Epithelial cell of esophagus (primary cell): ENCODE data around the gene KLF16.

Experiments used
- DNase-seq: peaks from one replicate; pipeline ENCODE4 v3.0.0; 2010; ENCODE audit warnings: low read depth
- H3K4me3 ChIP-seq: 2 replicates; pipeline ENCODE4 v1.5.1; 2011; ENCODE audit warnings: mild to moderate bottlenecking, low read length, control low read depth
- TF ChIP-seq, protein P1 (sequence below): IDR thresholded peaks from 2 replicates; pipeline ENCODE4 v1.5.1; 2011; ENCODE audit warnings: low read depth, mild to moderate bottlenecking, low read length, control low read depth, inconsistent platforms; ENCODE audit not compliant: insufficient read depth; ENCODE audit errors: missing control alignments

KLF16 gene

DNA sequence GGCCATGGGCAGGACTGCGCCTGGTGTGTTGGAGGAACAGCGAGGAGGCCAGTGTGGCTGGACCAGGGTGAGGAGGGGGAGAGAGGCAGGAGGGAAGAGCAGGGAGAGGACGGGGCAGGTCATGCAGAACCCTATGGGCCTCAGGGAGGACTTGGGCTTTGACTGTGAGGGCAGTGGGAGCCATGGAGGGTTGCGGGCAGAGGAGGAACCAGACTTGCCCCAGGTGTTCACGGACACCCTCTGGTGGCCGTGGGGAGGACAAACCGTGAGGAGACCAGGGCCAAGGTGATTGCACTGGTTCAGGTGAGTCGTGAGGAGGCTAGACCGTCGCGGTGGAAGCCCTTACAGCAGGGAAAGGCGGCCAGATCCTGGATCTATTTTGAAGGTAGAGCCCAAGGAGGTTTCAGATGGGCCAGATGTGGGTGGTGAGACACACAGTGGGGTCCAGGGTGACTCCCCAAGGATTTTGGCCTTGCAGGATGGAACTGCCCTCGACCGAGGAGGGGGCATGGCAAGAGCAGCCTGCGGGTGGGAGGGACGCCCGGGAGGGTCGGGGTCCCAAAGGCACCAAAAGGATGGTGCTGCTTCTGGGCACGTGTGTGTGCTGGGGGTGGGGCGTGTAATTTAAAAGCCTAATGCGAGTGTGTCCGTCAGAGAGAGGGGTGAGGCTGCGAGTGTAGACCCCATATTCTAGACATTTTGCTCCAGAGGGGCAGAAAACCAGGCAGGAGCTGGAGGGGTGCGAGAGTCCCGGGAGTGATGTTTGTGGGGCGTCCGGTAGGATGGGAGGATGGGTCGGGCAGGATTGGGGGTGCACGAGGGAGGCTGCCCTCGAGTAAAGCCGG is 12.3 kb downstream of the KLF16 start:
- H3K4me3 ChIP-seq = no peak overlapping the region
- no peak for DNase-seq
- TF ChIP-seq, protein P1, sequence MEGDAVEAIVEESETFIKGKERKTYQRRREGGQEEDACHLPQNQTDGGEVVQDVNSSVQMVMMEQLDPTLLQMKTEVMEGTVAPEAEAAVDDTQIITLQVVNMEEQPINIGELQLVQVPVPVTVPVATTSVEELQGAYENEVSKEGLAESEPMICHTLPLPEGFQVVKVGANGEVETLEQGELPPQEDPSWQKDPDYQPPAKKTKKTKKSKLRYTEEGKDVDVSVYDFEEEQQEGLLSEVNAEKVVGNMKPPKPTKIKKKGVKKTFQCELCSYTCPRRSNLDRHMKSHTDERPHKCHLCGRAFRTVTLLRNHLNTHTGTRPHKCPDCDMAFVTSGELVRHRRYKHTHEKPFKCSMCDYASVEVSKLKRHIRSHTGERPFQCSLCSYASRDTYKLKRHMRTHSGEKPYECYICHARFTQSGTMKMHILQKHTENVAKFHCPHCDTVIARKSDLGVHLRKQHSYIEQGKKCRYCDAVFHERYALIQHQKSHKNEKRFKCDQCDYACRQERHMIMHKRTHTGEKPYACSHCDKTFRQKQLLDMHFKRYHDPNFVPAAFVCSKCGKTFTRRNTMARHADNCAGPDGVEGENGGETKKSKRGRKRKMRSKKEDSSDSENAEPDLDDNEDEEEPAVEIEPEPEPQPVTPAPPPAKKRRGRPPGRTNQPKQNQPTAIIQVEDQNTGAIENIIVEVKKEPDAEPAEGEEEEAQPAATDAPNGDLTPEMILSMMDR = peak; percentile 27

- DNase-seq = no peak
- no peak overlapping the region for H3K4me3 ChIP-seq
- TF ChIP-seq, protein P1 = no peak
Observed at GRCh38 chr19:1849886-1850398, 13.4 kb downstream of the KLF16 start.

DNA sequence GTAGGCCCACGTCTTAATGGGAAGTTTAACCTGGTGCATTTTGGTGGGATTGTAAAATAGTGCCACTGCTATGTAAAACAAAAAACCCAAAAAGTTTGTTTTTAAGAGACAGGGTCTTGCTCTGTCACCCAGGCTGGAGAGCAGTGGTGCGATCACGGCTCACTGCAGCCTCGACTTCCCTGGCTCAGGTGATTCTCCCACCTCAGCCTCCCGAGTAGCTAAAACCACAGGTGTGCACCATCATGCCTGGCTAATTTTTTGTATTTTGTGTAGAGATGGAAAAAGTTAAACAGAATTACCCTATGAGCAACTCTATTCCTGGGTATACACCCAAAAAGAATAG is 14.3 kb downstream of the KLF16 start:
- TF ChIP-seq, protein P1 = no peak
- no peak overlapping the region for H3K4me3 ChIP-seq
- no peak for DNase-seq

DNA sequence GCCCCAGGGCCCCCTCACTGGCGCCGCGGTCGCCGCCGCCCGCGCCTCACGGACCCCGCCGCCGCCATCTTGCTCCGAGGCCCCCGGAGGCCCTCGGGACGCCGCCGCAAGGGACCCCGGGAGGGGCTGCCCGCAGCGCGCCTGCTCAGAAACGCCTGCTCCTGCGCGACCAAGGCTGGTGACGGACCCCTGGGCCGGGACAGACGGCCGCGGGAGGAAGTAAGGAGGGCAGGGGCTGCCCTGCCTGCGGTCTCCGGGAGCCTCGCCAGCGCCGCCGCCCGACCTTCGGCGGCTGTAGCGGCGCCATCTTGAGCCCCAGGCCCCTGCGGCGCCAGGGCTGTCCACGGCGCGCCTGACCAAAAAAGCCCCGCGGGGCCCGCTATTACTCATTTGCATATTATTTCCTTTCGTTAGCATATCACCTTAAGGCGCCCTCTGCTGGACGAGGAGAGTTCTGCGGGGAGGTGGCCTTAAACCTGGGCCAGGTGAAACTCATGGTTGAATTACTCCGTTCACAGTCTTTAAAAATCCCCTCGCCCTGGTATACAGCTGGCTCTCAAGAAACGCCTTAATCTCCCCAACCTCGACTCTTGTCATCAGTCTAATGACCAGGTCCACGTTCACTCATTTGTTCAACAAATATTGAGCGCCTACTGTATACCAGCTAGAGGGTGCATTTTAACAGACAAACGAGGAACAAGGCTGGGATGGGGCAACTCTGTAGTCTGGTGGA is 14.8 kb downstream of the KLF16 start, which contains the start of gene REXO1:
Gene REXO1, minus strand, starts transcription at position 85 of the 733 bp plus-strand sequence. CDS start 125 bp downstream, outside the sequence.
- peak; percentile 93 for DNase-seq
- peak within 1 kb of the TSS; percentile 89 for H3K4me3 ChIP-seq
- TF ChIP-seq, protein P1 = peak; percentile 88

DNA sequence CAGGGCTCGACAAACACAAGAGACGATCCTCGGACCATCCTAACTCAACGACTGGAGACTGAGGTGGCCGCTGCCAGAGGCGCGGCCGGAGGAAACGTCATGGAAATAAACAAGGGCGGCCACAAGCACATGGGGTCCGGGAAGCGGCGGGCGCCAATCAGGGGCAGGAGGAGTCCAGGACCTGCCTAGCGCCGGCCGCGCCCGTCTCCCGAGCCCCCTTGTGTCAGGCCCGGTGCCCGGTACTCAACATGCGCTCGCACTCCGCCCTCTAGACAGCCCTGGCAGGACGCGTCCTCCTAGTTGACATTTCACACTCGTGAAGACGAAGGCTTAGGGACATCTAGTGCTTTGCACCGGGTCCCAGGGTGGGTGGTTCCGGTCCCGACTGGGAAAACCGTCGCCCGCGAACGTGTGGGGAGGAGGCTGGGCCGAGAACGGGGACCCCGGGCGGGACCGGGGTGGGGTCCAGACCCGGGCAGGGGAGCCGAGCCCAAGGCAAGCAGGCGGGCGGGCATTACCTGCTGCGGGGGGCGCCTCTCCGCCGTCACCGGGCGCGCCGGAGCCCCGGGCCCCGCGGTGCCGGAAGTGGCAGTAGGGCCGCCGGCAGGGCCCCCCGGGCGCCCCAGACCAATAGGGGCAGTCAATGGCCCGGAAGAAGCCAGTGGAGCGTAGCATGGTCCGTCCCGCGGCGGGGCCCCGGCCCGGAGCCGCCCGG is 15.5 kb downstream of the KLF16 start:
- DNase-seq = peak; percentile 57
- TF ChIP-seq, protein P1 = no peak
- H3K4me3 ChIP-seq = peak overlapping the region; percentile 89

GRCh38 chr19:1847348-1847683 is 16.1 kb downstream of the KLF16 start:
- peak overlapping the region; percentile 89 for H3K4me3 ChIP-seq
- TF ChIP-seq, protein P1 = no peak
- DNase-seq = no peak
